Activated T-helper 17 cell treated with anti-CD3 and anti-CD28 coated beads, Interleukin-2, amount 50 U/mL, for 72 hours (primary cell): ENCODE measurements around the gene TOM1L2. TPM values are rescaled to one million over a fixed set of nuclear protein-coding genes. Genes with fewer than 3 reads are reported as not detected.
A peak's percentile ranks its signal among the peaks of the same experiment; 100 is the strongest.

Experiments used
- ATAC-seq: fragments of 150-1000 bp; cut with Tn5 transposase; replicated peaks from 2 replicates; pipeline ENCODE4 v1.10.0; 2021; ENCODE audit warnings: mild to moderate bottlenecking, moderate library complexity
- H3K27ac Mint-ChIP-seq: one replicate; pipeline ENCODE4 v1.8.0; 2022; ENCODE audit warnings: mixed read lengths
- H3K27me3 Mint-ChIP-seq: one replicate; pipeline ENCODE4 v1.8.0; 2022; ENCODE audit warnings: mixed read lengths
- H3K36me3 Mint-ChIP-seq: one replicate; pipeline ENCODE4 v1.8.0; 2022; ENCODE audit warnings: low read depth, mild to moderate bottlenecking, mixed read lengths
- H3K4me1 Mint-ChIP-seq: one replicate; pipeline ENCODE4 v1.8.0; 2022; ENCODE audit warnings: mixed read lengths
- H3K4me3 Mint-ChIP-seq: one replicate; pipeline ENCODE4 v1.8.0; 2022; ENCODE audit warnings: mild to moderate bottlenecking, mixed read lengths
- H3K9me3 Mint-ChIP-seq: one replicate; pipeline ENCODE4 v1.8.0; 2022; ENCODE audit warnings: mixed read lengths
- total RNA-seq, 2 donors: library from RNA; stranded (reverse); gene quantifications; one replicate each; pipeline ENCODE4 v1.2.3, GENCODE V29; 2022

Gene TOM1L2
- total RNA-seq, 2 donors from 2014 or later, result 20.4 to 24.8 TPM

- no peaks in the 10 kb centered on the region for H3K9me3 Mint-ChIP-seq
- H3K4me3 Mint-ChIP-seq, result no peak overlapping the region
- H3K4me1 Mint-ChIP-seq, result no peaks in the 10 kb centered on the region
- H3K27ac Mint-ChIP-seq, result no peak overlapping the region
- no peaks in the 10 kb centered on the region for H3K27me3 Mint-ChIP-seq
- no peak for ATAC-seq
- no peaks in the 10 kb centered on the region for H3K36me3 Mint-ChIP-seq
Measured at GRCh38 chr17:17987187-17987896, 15.1 kb upstream of the TOM1L2 start.

- Mint-ChIP-seq H3K9me3 (no peaks in the 10 kb centered on the region), H3K27me3 (no peaks in the 10 kb centered on the region), H3K4me1 (no peaks in the 10 kb centered on the region), H3K4me3 (no peak overlapping the region), H3K27ac (no peak overlapping the region), H3K36me3 (no peaks in the 10 kb centered on the region)
- no peak for ATAC-seq
Measured at GRCh38 chr17:17985555-17985954, 13.4 kb upstream of the TOM1L2 start.

- H3K4me1 Mint-ChIP-seq, result no peaks in the 10 kb centered on the region
- no peak overlapping the region for H3K27ac Mint-ChIP-seq
- H3K27me3 Mint-ChIP-seq, result no peaks in the 10 kb centered on the region
- no peaks in the 10 kb centered on the region for H3K9me3 Mint-ChIP-seq
- no peak overlapping the region for H3K4me3 Mint-ChIP-seq
- no peaks in the 10 kb centered on the region for H3K36me3 Mint-ChIP-seq
- no peak for ATAC-seq
Measured at GRCh38 chr17:17985153-17985552, 13.0 kb upstream of the TOM1L2 start.

DNA sequence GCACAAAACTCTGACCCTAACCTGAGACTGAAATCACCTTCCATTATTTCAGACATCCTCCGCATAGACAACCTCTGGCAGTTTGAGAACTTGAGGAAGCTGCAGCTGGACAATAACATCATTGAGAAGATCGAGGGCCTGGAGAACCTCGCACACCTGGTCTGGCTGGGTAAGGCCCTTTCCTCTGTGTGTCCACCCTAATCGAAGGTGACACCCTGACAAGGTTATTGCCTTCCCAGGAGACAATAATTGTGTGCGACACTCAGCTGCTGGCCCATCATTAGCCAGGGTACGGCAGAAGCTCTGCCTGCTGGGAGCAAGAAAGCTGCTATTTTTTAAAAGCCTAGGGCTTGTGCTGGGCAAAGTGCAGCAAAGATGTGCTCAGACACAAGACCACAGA, 11.6 kb upstream of the TOM1L2 start:
- no peak overlapping the region for H3K4me3 Mint-ChIP-seq
- no peaks in the 10 kb centered on the region for H3K4me1 Mint-ChIP-seq
- no peaks in the 10 kb centered on the region for H3K36me3 Mint-ChIP-seq
- H3K27me3 Mint-ChIP-seq, result no peaks in the 10 kb centered on the region
- no peak overlapping the region for H3K27ac Mint-ChIP-seq
- ATAC-seq, result no peak
- H3K9me3 Mint-ChIP-seq, result no peaks in the 10 kb centered on the region

GRCh38 chr17:17983376-17983775, 11.2 kb upstream of the TOM1L2 start:
- Mint-ChIP-seq H3K4me1 (no peaks in the 10 kb centered on the region), H3K27ac (no peak overlapping the region), H3K36me3 (no peaks in the 10 kb centered on the region), H3K27me3 (no peaks in the 10 kb centered on the region), H3K4me3 (no peak overlapping the region), H3K9me3 (no peaks in the 10 kb centered on the region)
- ATAC-seq, result no peak

DNA sequence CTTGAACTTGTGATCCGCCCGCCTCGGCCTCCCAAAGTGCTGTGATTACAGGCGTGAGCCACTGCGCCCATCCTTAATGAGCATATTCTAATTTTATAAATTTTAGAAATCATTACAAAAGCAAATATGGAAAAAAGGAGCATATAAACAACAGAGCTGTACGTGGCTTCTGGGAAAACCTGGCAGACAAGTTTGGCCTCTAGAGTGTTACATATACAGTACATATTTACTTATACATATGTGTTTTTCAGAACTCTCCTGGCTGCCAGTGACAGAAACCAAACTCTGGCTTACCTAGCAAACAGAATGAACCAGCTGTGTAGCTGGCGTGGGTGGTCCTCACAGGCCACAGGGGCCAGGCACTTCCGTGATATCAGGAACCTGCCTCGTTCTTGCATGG, 10.6 kb upstream of the TOM1L2 start:
- ATAC-seq, result no peak
- Mint-ChIP-seq H3K4me1 (no peaks in the 10 kb centered on the region), H3K36me3 (no peaks in the 10 kb centered on the region)

GRCh38 chr17:17981330-17981729, 9.1 kb upstream of the TOM1L2 start:
- Mint-ChIP-seq H3K4me3 (no peak overlapping the region), H3K27ac (no peak overlapping the region), H3K9me3 (no peaks in the 10 kb centered on the region), H3K4me1 (no peaks in the 10 kb centered on the region), H3K27me3 (no peaks in the 10 kb centered on the region), H3K36me3 (no peaks in the 10 kb centered on the region)
- no peak for ATAC-seq

More for the DNA sequence above, 10.6 kb upstream of the TOM1L2 start:
- Mint-ChIP-seq H3K4me3 (no peak overlapping the region), H3K27ac (no peak overlapping the region), H3K27me3 (no peaks in the 10 kb centered on the region), H3K9me3 (no peaks in the 10 kb centered on the region)

DNA sequence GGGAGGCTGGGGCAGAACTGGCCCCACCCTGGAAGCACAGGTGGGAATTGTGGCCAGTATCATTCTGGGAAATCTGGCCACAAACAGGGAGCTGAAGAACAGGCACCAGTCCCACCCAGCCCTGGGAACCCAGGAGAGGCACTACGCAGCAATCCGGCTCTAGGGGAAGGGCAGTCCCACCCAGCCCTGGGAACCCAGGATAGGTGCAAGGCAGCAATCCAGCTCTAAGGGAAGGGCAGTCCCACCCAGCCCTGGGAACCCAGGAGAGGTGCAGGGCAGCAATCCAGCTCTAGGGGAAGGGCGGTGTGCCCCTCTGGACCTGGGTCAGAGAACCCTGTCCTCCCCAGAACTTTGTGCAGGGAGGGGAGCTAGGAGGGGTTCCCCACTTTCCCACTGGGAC, 7.6 kb upstream of the TOM1L2 start:
- Mint-ChIP-seq H3K9me3 (no peaks in the 10 kb centered on the region), H3K27ac (no peak overlapping the region), H3K36me3 (no peaks in the 10 kb centered on the region), H3K27me3 (no peaks in the 10 kb centered on the region), H3K4me3 (no peak overlapping the region), H3K4me1 (peaks cover 4% of the 10 kb centered on the region)
- no peak for ATAC-seq

GRCh38 chr17:17978481-17979424, 6.6 kb upstream of the TOM1L2 start:
- Mint-ChIP-seq H3K4me1 (peaks cover 4% of the 10 kb centered on the region), H3K27me3 (no peaks in the 10 kb centered on the region), H3K9me3 (no peaks in the 10 kb centered on the region), H3K27ac (peak overlapping the region; percentile 66), H3K4me3 (no peak overlapping the region), H3K36me3 (no peaks in the 10 kb centered on the region)
- ATAC-seq, result no peak

- no peak overlapping the region for H3K4me3 Mint-ChIP-seq
- H3K9me3 Mint-ChIP-seq, result no peaks in the 10 kb centered on the region
- peaks cover 4% of the 10 kb centered on the region for H3K4me1 Mint-ChIP-seq
- no peak for ATAC-seq
- no peaks in the 10 kb centered on the region for H3K27me3 Mint-ChIP-seq
- no peaks in the 10 kb centered on the region for H3K36me3 Mint-ChIP-seq
- H3K27ac Mint-ChIP-seq, result peak overlapping the region; percentile 50
Measured at GRCh38 chr17:17976931-17977570, 4.9 kb upstream of the TOM1L2 start.

DNA sequence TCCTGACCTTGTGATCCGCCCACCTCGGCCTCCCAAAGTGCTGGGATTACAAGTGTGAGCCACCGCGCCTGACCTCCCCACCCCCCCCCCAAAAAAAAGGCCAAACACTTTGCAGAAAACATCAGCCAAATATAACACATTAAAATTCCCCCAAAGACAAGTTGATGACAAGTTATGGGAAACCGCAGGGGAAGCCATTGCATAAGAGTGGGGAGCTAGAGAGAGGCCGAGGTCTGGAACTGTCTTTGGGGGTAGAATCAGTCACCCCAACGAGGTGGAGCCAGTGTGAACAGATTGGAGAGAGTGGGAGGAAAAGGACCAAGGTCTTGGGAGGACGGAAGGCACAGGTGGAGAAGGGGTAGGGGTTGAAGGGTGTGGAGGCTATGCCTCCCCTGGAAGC, 3.2 kb upstream of the TOM1L2 start:
- Mint-ChIP-seq H3K9me3 (no peaks in the 10 kb centered on the region), H3K27ac (no peak overlapping the region), H3K36me3 (no peaks in the 10 kb centered on the region), H3K27me3 (no peaks in the 10 kb centered on the region), H3K4me1 (peaks cover 14% of the 10 kb centered on the region), H3K4me3 (no peak overlapping the region)
- no peak for ATAC-seq

GRCh38 chr17:17972952-17973254, 703 bp upstream of the TOM1L2 start:
- Mint-ChIP-seq H3K4me3 (peak overlapping the region; percentile 78), H3K27ac (peak overlapping the region; percentile 79), H3K9me3 (no peaks in the 10 kb centered on the region), H3K27me3 (no peaks in the 10 kb centered on the region), H3K4me1 (peaks cover 23% of the 10 kb centered on the region), H3K36me3 (no peaks in the 10 kb centered on the region)
- no peak for ATAC-seq

DNA sequence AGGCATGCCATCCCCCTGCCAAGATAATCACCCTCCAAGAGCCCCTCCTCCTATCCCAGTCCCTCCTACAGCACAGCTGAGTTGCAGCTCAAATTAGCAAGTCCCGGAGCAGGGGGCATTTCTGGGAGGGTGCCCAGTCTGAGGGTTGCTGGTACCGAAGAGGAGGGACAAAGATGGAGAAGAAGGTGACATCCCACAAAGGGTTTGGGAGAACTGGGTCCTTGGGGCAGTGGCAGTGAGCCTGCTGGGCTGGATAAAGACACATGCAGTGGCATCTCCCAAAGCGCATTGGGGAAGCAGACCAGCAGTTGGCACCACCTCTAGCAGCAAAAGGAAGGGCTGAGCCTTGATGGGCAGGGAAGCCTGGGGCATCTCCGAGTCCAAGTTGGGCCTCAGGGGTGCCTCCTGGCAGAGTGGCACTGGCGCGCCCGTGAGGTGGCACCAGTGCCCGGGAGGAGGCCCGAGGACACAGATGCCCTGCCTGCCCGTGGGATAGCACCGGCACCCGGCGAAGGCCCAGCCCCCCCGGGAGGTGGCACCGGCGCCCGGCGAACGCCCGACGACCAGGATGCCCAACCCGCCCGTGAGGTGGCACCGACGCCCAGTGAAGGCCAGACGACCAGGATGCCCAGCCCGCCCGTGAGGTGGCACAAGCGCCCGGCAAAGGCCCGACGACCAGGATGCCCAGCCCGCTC, 622 bp downstream of the TOM1L2 start:
- H3K9me3 Mint-ChIP-seq, result no peaks in the 10 kb centered on the region
- peaks cover 32% of the 10 kb centered on the region for H3K4me1 Mint-ChIP-seq
- peak overlapping the region; percentile 78 for H3K4me3 Mint-ChIP-seq
- no peak for ATAC-seq
- no peaks in the 10 kb centered on the region for H3K36me3 Mint-ChIP-seq
- no peaks in the 10 kb centered on the region for H3K27me3 Mint-ChIP-seq
- H3K27ac Mint-ChIP-seq, result peak overlapping the region; percentile 81

GRCh38 chr17:17970699-17971430, 1.3 kb downstream of the TOM1L2 start:
- H3K4me3 Mint-ChIP-seq, result peak overlapping the region; percentile 78
- H3K36me3 Mint-ChIP-seq, result no peaks in the 10 kb centered on the region
- H3K27ac Mint-ChIP-seq, result peak overlapping the region; percentile 81
- no peak for ATAC-seq
- no peaks in the 10 kb centered on the region for H3K9me3 Mint-ChIP-seq
- H3K4me1 Mint-ChIP-seq, result peaks cover 37% of the 10 kb centered on the region
- no peaks in the 10 kb centered on the region for H3K27me3 Mint-ChIP-seq
